Measurements from ENCODE around the gene EIF5.
"Not testable (repeated sequence)": the region's sequence is repeated elsewhere in the genome, so short reads cannot be mapped to it uniquely, and the experiment has no call there.

EIF5 gene

GRCh38 chr14:103339561-103339960, 5.5 kb downstream of the EIF5 start:
- no peak for DNase-seq

- no peak for DNase-seq
Measured at GRCh38 chr14:103340480-103341212, 6.6 kb downstream of the EIF5 start.

GRCh38 chr14:103341250-103342129, 7.5 kb downstream of the EIF5 start:
- DNase-seq = no peak

GRCh38 chr14:103343164-103343879, 9.3 kb downstream of the EIF5 start:
- no peak for DNase-seq

- DNase-seq = no peak
Measured at GRCh38 chr14:103343905-103344797, 10.1 kb downstream of the EIF5 start.

- no peak for DNase-seq
Measured at GRCh38 chr14:103346286-103346685, 12.2 kb downstream of the EIF5 start.

GRCh38 chr14:103347091-103347815, 13.2 kb downstream of the EIF5 start:
- no peak for DNase-seq

- DNase-seq = no peak
Measured at GRCh38 chr14:103348154-103348553, 14.1 kb downstream of the EIF5 start.

GRCh38 chr14:103349982-103350381, 15.9 kb downstream of the EIF5 start:
- no peak for DNase-seq

- DNase-seq = no peak
Measured at GRCh38 chr14:103353362-103353761, 19.3 kb downstream of the EIF5 start.

- DNase-seq = no peak
Measured at GRCh38 chr14:103354141-103354540, 20.1 kb downstream of the EIF5 start.

GRCh38 chr14:103356024-103356682, 22.1 kb downstream of the EIF5 start:
- DNase-seq = no peak

GRCh38 chr14:103357552-103357951, 23.5 kb downstream of the EIF5 start:
- not testable (repeated sequence) for DNase-seq

GRCh38 chr14:103360548-103360947, 26.5 kb downstream of the EIF5 start:
- no peak for DNase-seq

GRCh38 chr14:103361867-103362266, 27.8 kb downstream of the EIF5 start:
- no peak for DNase-seq

GRCh38 chr14:103362780-103363179, 28.7 kb downstream of the EIF5 start:
- no peak for DNase-seq

GRCh38 chr14:103366741-103367140, 32.7 kb downstream of the EIF5 start:
- no peak for DNase-seq

- DNase-seq = no peak
Measured at GRCh38 chr14:103367995-103368394, 34.0 kb downstream of the EIF5 start.

- DNase-seq = no peak
Measured at GRCh38 chr14:103370087-103370486, 36.0 kb downstream of the EIF5 start.

- no peak for DNase-seq
Measured at GRCh38 chr14:103372017-103372416, 38.0 kb downstream of the EIF5 start.

Data from NCI-H524 treated with DMSO at 0.1 percent for 48 hours (cell line).